Large intestine (tissue), 12 donors: Measurements from ENCODE around the gene EIF4E. TPM values are rescaled to one million over a fixed set of nuclear protein-coding genes. Genes with fewer than 3 reads are reported as not detected.

ENCODE experiments used
- DNase-seq, 2 donors: peaks; one replicate each; pipeline versions ENCODE4 v3.0.0 to v3.0.0-alpha.2; 2013
- H3K27ac ChIP-seq: one replicate; pipeline ENCODE4 v1.5.1; 2013; ENCODE audit warnings: low read length
- H3K27me3 ChIP-seq: 2 replicates; pipeline ENCODE4 v1.6.1; 2013; ENCODE audit warnings: low read length; ENCODE audit not compliant: control insufficient read depth, insufficient read depth
- H3K36me3 ChIP-seq: 2 replicates; pipeline ENCODE4 v1.6.1; 2013; ENCODE audit warnings: low read length; ENCODE audit not compliant: control insufficient read depth, insufficient read depth
- H3K4me1 ChIP-seq: one replicate; pipeline ENCODE4 v1.6.1; 2013; ENCODE audit warnings: low read length; ENCODE audit not compliant: control insufficient read depth, insufficient read depth
- H3K4me3 ChIP-seq: one replicate; pipeline ENCODE4 v1.5.1; 2013; ENCODE audit warnings: low read length
- H3K9me3 ChIP-seq: one replicate; pipeline ENCODE4 v1.6.1; 2013; ENCODE audit warnings: mild to moderate bottlenecking, low read depth, low read length, moderate library complexity; ENCODE audit not compliant: control insufficient read depth
- WGBS: methylation state at CpG from one replicate; pipeline ENCODE4 v1.1.5; 2013; ENCODE audit warnings: low lambda C conversion rate; ENCODE audit not compliant: insufficient coverage; 5-methylcytosine and 5-hydroxymethylcytosine counted together
- long read RNA-seq, 11 donors: transcript quantifications; one replicate each; lab custom pipeline, GENCODE V29; 2026
- polyA plus RNA-seq: library from polyadenylated mRNA; unstranded; fragments of 120-200 nt; gene quantifications from one replicate; pipeline ENCODE4 v1.2.1, GENCODE V29; 2013

The EIF4E gene
- polyA plus RNA-seq: 67.3 TPM
- long read RNA-seq, donor 1, full-length matches to known transcripts: 13 of 13 reads
- long read RNA-seq, donor 1, partial matches to known transcripts: 0 of 13 reads
- long read RNA-seq, donor 1, other reads (novel, unspliced or antisense): 0 of 13 reads
- long read RNA-seq, donor 2, full-length matches to known transcripts: 29 of 35 reads
- long read RNA-seq, donor 2, partial matches to known transcripts: 6 of 35 reads
- long read RNA-seq, donor 2, other reads (novel, unspliced or antisense): 0 of 35 reads
- long read RNA-seq, donor 3, full-length matches to known transcripts: 44 of 50 reads
- long read RNA-seq, donor 3, partial matches to known transcripts: 6 of 50 reads
- long read RNA-seq, donor 3, other reads (novel, unspliced or antisense): 0 of 50 reads
- long read RNA-seq, donor 4, full-length matches to known transcripts: 1 of 1 reads
- long read RNA-seq, donor 4, partial matches to known transcripts: 0 of 1 reads
- long read RNA-seq, donor 4, other reads (novel, unspliced or antisense): 0 of 1 reads
- long read RNA-seq, donor 5, full-length matches to known transcripts: 5 of 5 reads
- long read RNA-seq, donor 5, partial matches to known transcripts: 0 of 5 reads
- long read RNA-seq, donor 5, other reads (novel, unspliced or antisense): 0 of 5 reads
- long read RNA-seq, donor 6, full-length matches to known transcripts: 25 of 30 reads
- long read RNA-seq, donor 6, partial matches to known transcripts: 5 of 30 reads
- long read RNA-seq, donor 6, other reads (novel, unspliced or antisense): 0 of 30 reads
- long read RNA-seq, donor 7, full-length matches to known transcripts: 13 of 13 reads
- long read RNA-seq, donor 7, partial matches to known transcripts: 0 of 13 reads
- long read RNA-seq, donor 7, other reads (novel, unspliced or antisense): 0 of 13 reads
- long read RNA-seq, donor 8, full-length matches to known transcripts: 45 of 354 reads
- long read RNA-seq, donor 8, partial matches to known transcripts: 281 of 354 reads
- long read RNA-seq, donor 8, other reads (novel, unspliced or antisense): 28 of 354 reads
- long read RNA-seq, donor 9, full-length matches to known transcripts: 27 of 32 reads
- long read RNA-seq, donor 9, partial matches to known transcripts: 5 of 32 reads
- long read RNA-seq, donor 9, other reads (novel, unspliced or antisense): 0 of 32 reads
- long read RNA-seq, donor 10, full-length matches to known transcripts: 27 of 27 reads
- long read RNA-seq, donor 10, partial matches to known transcripts: 0 of 27 reads
- long read RNA-seq, donor 10, other reads (novel, unspliced or antisense): 0 of 27 reads
- long read RNA-seq, donor 11, full-length matches to known transcripts: 23 of 23 reads
- long read RNA-seq, donor 11, partial matches to known transcripts: 0 of 23 reads
- long read RNA-seq, donor 11, other reads (novel, unspliced or antisense): 0 of 23 reads

GRCh38 chr4:98928505-98929340 lies at the start of gene EIF4E:
EIF4E (minus strand) TSS chr4:98929133; CDS start chr4:98929112, 21 bp downstream.
- Histone ChIP-seq H3K27me3 (no peaks in the 10 kb centered on the region), H3K4me3 (peak within 1 kb of the TSS; percentile 98), H3K4me1 (peaks cover 7% of the 10 kb centered on the region), H3K36me3 (peaks cover 6% of the 10 kb centered on the region), H3K27ac (peak within 1 kb of the TSS; percentile 91), H3K9me3 (peaks cover 3% of the 10 kb centered on the region)
- 0% methylated on average over 4 of the region's 68 CpGs for WGBS
- DNase-seq: peak; percentile 99

GRCh38 chr4:98977557-98977956 lies 48.6 kb upstream of the EIF4E start:
- WGBS: no CpG with 5 or more reads among the region's 7 CpGs

GRCh38 chr4:98976716-98977115 lies 47.8 kb upstream of the EIF4E start:
- no peak for DNase-seq
- no peak overlapping the region for H3K27ac ChIP-seq
- WGBS: 29% methylated on average over 1 of the region's 4 CpGs

More at GRCh38 chr4:98977557-98977956, 48.6 kb upstream of the EIF4E start:
- Histone ChIP-seq H3K27me3 (no peaks in the 10 kb centered on the region), H3K36me3 (no peaks in the 10 kb centered on the region), H3K4me3 (no peak overlapping the region), H3K27ac (no peak overlapping the region), H3K4me1 (no peaks in the 10 kb centered on the region), H3K9me3 (no peaks in the 10 kb centered on the region)
- no peak for DNase-seq

GRCh38 chr4:98969878-98970785 lies 41.2 kb upstream of the EIF4E start:
- no peaks in the 10 kb centered on the region for H3K36me3 ChIP-seq
- DNase-seq: no peak
- H3K9me3 ChIP-seq: no peaks in the 10 kb centered on the region
- H3K27me3 ChIP-seq: no peaks in the 10 kb centered on the region
- no peak overlapping the region for H3K27ac ChIP-seq
- no peaks in the 10 kb centered on the region for H3K4me1 ChIP-seq
- no CpG with 5 or more reads among the region's 1 CpG for WGBS
- no peak overlapping the region for H3K4me3 ChIP-seq

More at GRCh38 chr4:98976716-98977115, 47.8 kb upstream of the EIF4E start:
- Histone ChIP-seq H3K4me1 (no peaks in the 10 kb centered on the region), H3K4me3 (no peak overlapping the region), H3K9me3 (no peaks in the 10 kb centered on the region), H3K27me3 (no peaks in the 10 kb centered on the region), H3K36me3 (no peaks in the 10 kb centered on the region)

GRCh38 chr4:98967786-98968329 lies 38.9 kb upstream of the EIF4E start:
- Histone ChIP-seq H3K27ac (no peak overlapping the region), H3K36me3 (no peaks in the 10 kb centered on the region), H3K4me3 (no peak overlapping the region), H3K4me1 (no peaks in the 10 kb centered on the region), H3K27me3 (no peaks in the 10 kb centered on the region), H3K9me3 (no peaks in the 10 kb centered on the region)
- 100% methylated on average over 1 of the region's 3 CpGs for WGBS
- no peak for DNase-seq

GRCh38 chr4:98966926-98967325 lies 38.0 kb upstream of the EIF4E start:
- H3K36me3 ChIP-seq: no peaks in the 10 kb centered on the region
- H3K27ac ChIP-seq: peak overlapping the region; percentile 35
- H3K4me3 ChIP-seq: no peak overlapping the region
- no peaks in the 10 kb centered on the region for H3K4me1 ChIP-seq
- H3K27me3 ChIP-seq: no peaks in the 10 kb centered on the region
- WGBS: no CpG with 5 or more reads among the region's 3 CpGs
- peak; percentile 46 to 69 for DNase-seq
- no peaks in the 10 kb centered on the region for H3K9me3 ChIP-seq

- DNase-seq: no peak
- Histone ChIP-seq H3K9me3 (no peaks in the 10 kb centered on the region), H3K27ac (no peak overlapping the region), H3K36me3 (no peaks in the 10 kb centered on the region), H3K4me1 (no peaks in the 10 kb centered on the region), H3K4me3 (no peak overlapping the region), H3K27me3 (no peaks in the 10 kb centered on the region)
- no CpG with 5 or more reads among the region's 5 CpGs for WGBS
Measured at GRCh38 chr4:98963538-98964433, 34.9 kb upstream of the EIF4E start.

- Histone ChIP-seq H3K4me3 (no peak overlapping the region), H3K9me3 (no peaks in the 10 kb centered on the region), H3K4me1 (no peaks in the 10 kb centered on the region), H3K27me3 (no peaks in the 10 kb centered on the region), H3K36me3 (no peaks in the 10 kb centered on the region), H3K27ac (no peak overlapping the region)
- DNase-seq: no peak
- no CpG with 5 or more reads among the region's 2 CpGs for WGBS
Measured at GRCh38 chr4:98961770-98962169, 32.8 kb upstream of the EIF4E start.
